BLaER1 treated with 17β-estradiol and CSF1 and Interleukin-3, amounts not matched to agents 10 nM and 100 nM (cell line): ENCODE results near the gene FAM53A.

Experiments used
- H3K27ac ChIP-seq, 11 experiments: shearing (Covaris generic); formaldehyde crosslinking; 2 replicates each; pipeline ENCODE4 v1.8.1; 2022
- H3K27me3 ChIP-seq, 11 experiments: shearing (Covaris generic); formaldehyde crosslinking; 2 replicates each; pipeline ENCODE4 v1.8.1; 2022
- H3K36me3 ChIP-seq, 11 experiments: shearing (Covaris generic); formaldehyde crosslinking; 2 replicates each; pipeline ENCODE4 v1.8.1; 2022
- H3K4me1 ChIP-seq, 10 experiments: shearing (Covaris generic); formaldehyde crosslinking; 2 replicates each; pipeline ENCODE4 v1.8.1; 2022
- H3K4me2 ChIP-seq, 11 experiments: shearing (Covaris generic); formaldehyde crosslinking; 2 replicates each; pipeline ENCODE4 v1.8.1; 2022
- H3K4me3 ChIP-seq, 10 experiments: shearing (Covaris generic); formaldehyde crosslinking; 2 replicates each; pipeline ENCODE4 v1.8.1; 2022
- H3K9ac ChIP-seq, 11 experiments: shearing (Covaris generic); formaldehyde crosslinking; 2 replicates each; pipeline ENCODE4 v1.8.1; 2022
- H3K9me3 ChIP-seq, 11 experiments: shearing (Covaris generic); formaldehyde crosslinking; replicated peaks in 1 of 11; 2 replicates each; pipeline ENCODE4 v1.8.1; 2022
- H4K20me1 ChIP-seq, 11 experiments: shearing (Covaris generic); formaldehyde crosslinking; 2 replicates each; pipeline ENCODE4 v1.8.1; 2022
- Cebpa-rat ChIP-seq, 11 experiments: shearing (Covaris generic); IDR thresholded peaks; 2 replicates each; pipeline ENCODE4 v1.8.1; 2022

The FAM53A gene

DNA sequence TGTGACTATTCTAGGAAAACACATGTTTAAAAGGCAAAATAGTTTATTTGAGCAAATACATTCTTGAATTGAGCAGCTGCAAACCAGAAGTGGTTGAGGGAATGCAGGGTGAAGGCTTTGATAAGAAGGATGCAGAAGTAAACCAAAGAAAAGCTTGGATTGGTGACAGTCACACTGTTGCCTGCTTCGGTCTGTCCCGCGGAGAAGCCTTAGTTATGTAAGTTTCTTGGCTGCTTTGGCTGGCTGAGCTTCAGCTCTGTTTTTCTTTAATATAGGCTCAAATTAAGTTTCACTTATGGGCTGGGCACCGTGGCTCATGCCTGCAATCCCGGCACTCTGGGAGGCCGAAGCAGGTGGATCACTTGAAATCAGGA lies 67.6 kb downstream of the FAM53A start:
- Histone ChIP-seq H3K27ac (0 out of 22 replicates have a peak overlapping the region, but pooled peaks of 1 of the 11 experiments have one; percentile 7), H3K9me3 (peaks cover 10 to 22% (median 17%) of the 10 kb centered on the region in 11 experiments), H3K4me1 (peaks cover 0 to 48% (median 30%) of the 10 kb centered on the region in 10 experiments; a peak in 18 of 20 replicates), H3K36me3 (peaks cover 0 to 13% (median 5%) of the 10 kb centered on the region in 11 experiments; a peak in 7 of 22 replicates), H4K20me1 (peaks cover 0 to 21% (median 0%) of the 10 kb centered on the region in 11 experiments; a peak in 4 of 22 replicates), H3K4me2 (peak overlapping the region in 9 of 11 experiments; percentile 50 to 86 (median 72); a peak in 18 of 22 replicates), H3K4me3 (no peak overlapping the region), H3K9ac (peak overlapping the region in 1 of 11 experiments; percentile 50; a peak in 1 of 22 replicates), H3K27me3 (no peaks in the 10 kb centered on the region)
- no peak for TF ChIP-seq Cebpa-rat (IDR thresholded peaks at IDR 0.05)

DNA sequence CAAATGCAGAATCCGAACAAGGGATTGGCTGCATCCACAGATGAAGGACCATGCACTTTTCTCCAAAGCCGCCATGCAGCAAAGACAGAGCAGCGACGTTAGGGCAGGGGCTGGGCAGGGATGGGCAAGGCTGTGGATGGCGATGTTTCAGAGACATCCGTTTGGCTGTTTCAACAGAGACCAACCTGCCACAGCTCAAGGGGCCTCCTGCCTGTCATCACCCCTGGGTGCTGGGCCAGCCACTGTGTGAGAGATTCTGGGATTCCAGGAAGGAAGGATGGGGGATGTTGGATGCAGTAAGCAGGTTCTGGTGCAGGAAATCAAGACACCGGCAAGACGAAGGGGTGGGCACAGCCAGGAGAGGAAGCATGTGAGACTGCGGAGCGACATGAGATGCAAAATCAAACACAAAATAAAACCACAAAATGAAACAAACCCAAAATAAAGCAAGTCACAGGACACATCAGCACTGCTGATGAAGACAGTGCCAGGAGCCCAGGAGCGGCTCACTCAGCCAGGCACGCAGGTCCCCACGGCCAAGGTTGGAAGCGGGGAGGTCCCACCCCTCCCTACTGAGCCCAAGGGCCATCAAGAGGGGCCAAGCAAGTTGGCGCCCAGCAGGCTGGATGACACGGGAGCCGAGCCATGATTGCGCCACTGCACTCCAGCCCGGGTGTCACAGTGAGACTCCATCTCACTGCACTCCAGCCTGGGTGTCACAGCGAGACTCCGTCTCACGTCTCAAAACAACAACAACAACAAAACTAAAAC lies 68.1 kb downstream of the FAM53A start:
- H3K36me3 ChIP-seq = peaks cover 0 to 13% (median 5%) of the 10 kb centered on the region in 11 experiments; a peak in 7 of 22 replicates
- H3K4me3 ChIP-seq = no peak overlapping the region
- no peak for TF ChIP-seq Cebpa-rat (IDR thresholded peaks at IDR 0.05)

DNA sequence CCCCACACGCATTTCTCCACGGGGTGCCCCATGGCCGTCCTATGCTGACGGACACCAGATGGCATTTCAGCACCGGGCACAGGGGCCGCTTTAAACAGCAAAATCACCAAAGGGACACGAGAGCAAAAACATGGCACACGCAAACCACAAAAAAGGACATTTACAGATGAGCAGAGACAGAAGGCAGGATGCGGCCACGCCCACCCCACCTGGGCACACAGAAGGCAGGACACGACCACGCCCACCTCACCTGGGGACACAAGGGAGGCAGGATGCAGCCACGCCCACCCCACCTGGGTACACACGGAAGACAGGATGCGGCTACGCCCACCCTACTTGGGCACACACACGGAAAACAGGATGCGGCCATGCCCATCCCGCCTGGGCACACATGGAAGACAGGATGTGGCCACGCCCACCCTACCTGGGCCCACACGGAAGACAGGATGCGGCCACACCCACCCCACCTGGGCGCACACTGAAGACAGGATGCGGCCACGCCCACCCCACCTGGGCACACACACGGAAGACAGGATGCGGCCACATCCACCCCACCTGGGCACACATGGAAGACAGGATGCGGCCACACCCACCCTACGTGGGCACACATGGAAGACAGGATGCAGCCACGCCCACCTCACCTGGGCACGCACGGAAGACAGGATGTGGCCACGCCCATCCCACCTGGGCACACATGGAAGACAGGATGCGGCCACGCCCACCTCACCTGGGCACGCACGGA lies 69.1 kb downstream of the FAM53A start:
- H4K20me1 ChIP-seq = peaks cover 0 to 21% (median 0%) of the 10 kb centered on the region in 11 experiments; a peak in 4 of 22 replicates
- peaks cover 0 to 43% (median 26%) of the 10 kb centered on the region in 10 experiments; a peak in 18 of 20 replicates for H3K4me1 ChIP-seq
- peaks cover 0 to 13% (median 5%) of the 10 kb centered on the region in 11 experiments; a peak in 7 of 22 replicates for H3K36me3 ChIP-seq
- H3K27me3 ChIP-seq = no peaks in the 10 kb centered on the region
- H3K27ac ChIP-seq = no peak overlapping the region
- H3K9me3 ChIP-seq = peaks cover 10 to 16% (median 11%) of the 10 kb centered on the region in 11 experiments
- H3K4me2 ChIP-seq = peak overlapping the region in 9 of 11 experiments; percentile 50 to 86 (median 72); a peak in 17 of 22 replicates
- H3K4me3 ChIP-seq = no peak overlapping the region
- H3K9ac ChIP-seq = no peak overlapping the region
- TF ChIP-seq Cebpa-rat (IDR thresholded peaks at IDR 0.05) = no peak

More for the DNA sequence above, 68.1 kb downstream of the FAM53A start:
- Histone ChIP-seq H3K27me3 (no peaks in the 10 kb centered on the region), H4K20me1 (peaks cover 0 to 21% (median 0%) of the 10 kb centered on the region in 11 experiments; a peak in 4 of 22 replicates), H3K4me2 (peak overlapping the region in 10 of 11 experiments; percentile 19 to 86 (median 70); a peak in 20 of 22 replicates), H3K4me1 (peaks cover 0 to 49% (median 30%) of the 10 kb centered on the region in 10 experiments; a peak in 18 of 20 replicates), H3K9ac (peak overlapping the region in 1 of 11 experiments; percentile 50; a peak in 2 of 22 replicates), H3K27ac (peak overlapping the region in 3 of 11 experiments; percentile 7 to 28 (median 18); a peak in 1 of 22 replicates), H3K9me3 (peaks cover 10 to 22% (median 16%) of the 10 kb centered on the region in 11 experiments)

DNA sequence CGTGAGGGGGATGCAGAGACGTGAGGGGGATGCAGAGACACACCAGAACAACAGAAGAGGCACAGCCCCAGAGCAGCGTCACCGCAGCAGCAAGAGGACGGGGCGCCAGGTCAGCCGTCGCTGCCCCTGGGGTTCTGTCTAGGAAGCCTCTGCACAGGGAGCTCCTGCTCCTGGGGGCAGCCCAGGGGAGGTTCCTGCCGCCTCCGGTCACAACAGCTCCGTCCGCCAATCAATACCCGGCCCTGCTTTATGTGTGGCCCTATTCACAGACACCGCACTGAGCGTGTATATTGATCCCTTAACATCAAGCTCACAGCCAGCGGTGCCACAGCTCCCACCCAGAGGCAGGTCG lies 69.6 kb downstream of the FAM53A start:
- Histone ChIP-seq H4K20me1 (peaks cover 0 to 21% (median 0%) of the 10 kb centered on the region in 11 experiments; a peak in 4 of 22 replicates), H3K9ac (no peak overlapping the region), H3K27me3 (no peaks in the 10 kb centered on the region), H3K4me3 (no peak overlapping the region), H3K4me1 (peaks cover 0 to 45% (median 26%) of the 10 kb centered on the region in 10 experiments; a peak in 18 of 20 replicates), H3K9me3 (peaks cover 10 to 16% (median 11%) of the 10 kb centered on the region in 11 experiments), H3K4me2 (peak overlapping the region in 5 of 11 experiments; percentile 14 to 86 (median 78); a peak in 6 of 22 replicates), H3K27ac (no peak overlapping the region), H3K36me3 (peaks cover 0 to 13% (median 5%) of the 10 kb centered on the region in 11 experiments; a peak in 7 of 22 replicates)
- TF ChIP-seq Cebpa-rat (IDR thresholded peaks at IDR 0.05) = no peak

DNA sequence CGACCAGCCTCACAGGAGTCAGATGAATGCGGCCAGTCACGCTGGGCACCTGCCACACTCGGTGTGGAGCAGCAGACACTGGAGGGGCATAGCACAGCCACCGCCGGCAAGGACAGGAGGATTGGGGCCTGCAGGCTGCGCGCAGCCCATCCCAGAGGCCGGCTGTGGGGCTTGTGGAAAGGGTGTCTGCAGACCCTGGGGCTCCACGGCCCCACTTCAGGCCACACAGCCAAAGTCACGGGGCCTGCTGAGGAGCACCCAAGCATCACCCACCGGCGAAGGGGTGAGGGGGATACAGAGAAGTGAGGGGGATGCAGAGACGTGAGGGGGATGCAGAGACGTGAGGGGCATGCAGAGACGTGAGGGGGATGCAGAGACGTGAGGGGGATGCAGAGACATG lies 70.1 kb downstream of the FAM53A start:
- Histone ChIP-seq H3K4me2 (peak overlapping the region in 1 of 11 experiments; percentile 78; a peak in 3 of 22 replicates), H3K4me3 (no peak overlapping the region), H3K9ac (no peak overlapping the region), H3K36me3 (peaks cover 0 to 13% (median 5%) of the 10 kb centered on the region in 11 experiments; a peak in 7 of 22 replicates), H3K9me3 (peaks cover 10 to 16% (median 11%) of the 10 kb centered on the region in 11 experiments), H3K27ac (no peak overlapping the region), H3K4me1 (peaks cover 0 to 49% (median 30%) of the 10 kb centered on the region in 10 experiments; a peak in 18 of 20 replicates), H4K20me1 (peaks cover 0 to 21% (median 0%) of the 10 kb centered on the region in 11 experiments; a peak in 4 of 22 replicates), H3K27me3 (no peaks in the 10 kb centered on the region)
- TF ChIP-seq Cebpa-rat (IDR thresholded peaks at IDR 0.05) = no peak

DNA sequence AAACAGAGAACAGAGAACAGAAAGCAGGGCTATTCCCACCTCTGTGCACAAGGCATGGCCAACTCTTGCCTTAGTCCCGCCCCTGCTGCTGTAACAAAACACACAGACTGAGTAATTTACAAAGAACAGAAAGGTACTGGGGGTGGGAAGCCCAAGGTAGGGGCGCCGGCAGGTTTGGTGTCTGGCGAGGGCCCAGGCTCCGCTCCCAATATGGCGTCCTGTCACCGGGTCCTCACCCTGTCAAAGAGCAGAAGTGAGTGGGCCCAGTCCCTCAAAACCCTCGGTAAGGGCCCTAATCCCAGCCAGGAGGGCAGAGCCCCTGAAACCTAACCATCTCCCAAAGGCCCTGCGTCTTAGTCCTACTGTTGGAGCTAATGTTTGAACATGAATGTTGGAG lies 71.0 kb downstream of the FAM53A start:
- Histone ChIP-seq H3K4me3 (no peak overlapping the region), H3K27ac (no peak overlapping the region), H3K4me2 (no peak overlapping the region), H3K36me3 (peaks cover 0 to 10% (median 5%) of the 10 kb centered on the region in 11 experiments; a peak in 7 of 22 replicates), H3K9me3 (peaks cover 6 to 13% (median 8%) of the 10 kb centered on the region in 11 experiments), H4K20me1 (peaks cover 0 to 21% (median 0%) of the 10 kb centered on the region in 11 experiments; a peak in 4 of 22 replicates), H3K27me3 (no peaks in the 10 kb centered on the region), H3K4me1 (peaks cover 0 to 59% (median 39%) of the 10 kb centered on the region in 10 experiments; a peak in 18 of 20 replicates), H3K9ac (no peak overlapping the region)
- TF ChIP-seq Cebpa-rat (IDR thresholded peaks at IDR 0.05) = no peak

DNA sequence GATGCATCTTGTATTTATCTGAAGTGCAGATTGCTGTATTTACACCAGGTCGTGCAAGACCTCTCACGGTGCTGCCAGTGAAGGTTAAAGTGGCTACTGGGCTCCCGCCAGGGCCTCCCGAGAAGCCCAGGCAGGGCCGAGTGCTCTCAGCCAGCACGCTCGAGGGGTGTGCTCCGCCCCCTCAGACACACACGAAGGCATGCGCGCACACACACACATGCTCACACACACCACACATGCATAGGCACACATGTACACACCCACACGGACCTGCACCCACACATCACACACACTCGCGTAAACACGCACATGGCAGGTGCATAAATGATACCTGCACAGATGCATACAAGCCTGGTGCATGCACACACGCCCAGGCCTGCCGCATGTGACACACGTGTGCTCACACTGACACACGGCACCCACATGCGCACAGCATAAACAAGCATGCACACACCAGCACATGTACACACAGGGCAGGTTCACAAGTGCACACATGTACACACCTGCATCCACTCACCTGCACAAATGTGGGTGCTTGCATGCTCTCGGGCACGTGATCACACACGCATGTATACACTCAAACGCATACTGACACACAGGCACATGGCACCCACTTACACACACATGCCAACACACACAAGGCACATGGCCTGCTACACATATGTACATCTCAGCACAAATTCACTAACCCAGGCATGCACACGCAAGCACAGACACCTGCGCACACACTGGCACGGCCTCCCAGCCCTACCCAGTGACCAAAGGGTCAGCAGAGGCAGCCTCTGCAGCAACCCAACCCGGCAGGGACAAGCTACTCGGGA lies 71.6 kb downstream of the FAM53A start:
- Histone ChIP-seq H4K20me1 (peaks cover 0 to 21% (median 0%) of the 10 kb centered on the region in 11 experiments; a peak in 4 of 22 replicates), H3K9me3 (peaks cover 0 to 7% (median 2%) of the 10 kb centered on the region in 11 experiments; a peak in 17 of 22 replicates), H3K4me1 (peaks cover 0 to 65% (median 42%) of the 10 kb centered on the region in 10 experiments; a peak in 18 of 20 replicates), H3K4me2 (no peak overlapping the region), H3K36me3 (peaks cover 0 to 4% (median 0%) of the 10 kb centered on the region in 11 experiments; a peak in 3 of 22 replicates), H3K27ac (no peak overlapping the region), H3K4me3 (no peak overlapping the region), H3K27me3 (no peaks in the 10 kb centered on the region), H3K9ac (no peak overlapping the region)
- TF ChIP-seq Cebpa-rat (IDR thresholded peaks at IDR 0.05) = no peak

DNA sequence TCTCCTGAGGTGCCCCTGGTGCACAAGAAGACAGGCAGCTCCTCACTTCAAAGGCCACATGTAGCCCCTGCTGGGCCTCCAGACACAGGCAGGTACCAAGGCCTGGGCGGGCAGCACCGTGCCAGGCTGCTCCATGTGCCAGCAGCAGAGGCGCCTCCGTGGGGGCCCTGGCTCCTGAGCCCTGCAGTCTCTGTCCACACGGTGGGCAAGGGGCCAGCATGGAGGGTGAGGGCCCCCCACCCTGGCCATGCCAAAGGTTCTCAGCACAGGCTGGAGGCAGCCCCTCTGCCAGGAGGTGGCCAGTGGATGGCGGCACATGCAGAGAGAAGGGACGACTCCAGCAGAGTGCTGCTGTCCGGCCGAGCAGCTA lies 72.6 kb downstream of the FAM53A start:
- Histone ChIP-seq H3K4me1 (peaks cover 0 to 65% (median 39%) of the 10 kb centered on the region in 10 experiments; a peak in 18 of 20 replicates), H4K20me1 (peaks cover 0 to 21% (median 0%) of the 10 kb centered on the region in 11 experiments; a peak in 4 of 22 replicates), H3K9ac (no peak overlapping the region), H3K36me3 (no peaks in the 10 kb centered on the region), H3K27ac (no peak overlapping the region; a peak in 1 of 22 replicates), H3K4me3 (no peak overlapping the region), H3K27me3 (no peaks in the 10 kb centered on the region), H3K4me2 (no peak overlapping the region), H3K9me3 (no peaks in the 10 kb centered on the region)
- no peak for TF ChIP-seq Cebpa-rat (IDR thresholded peaks at IDR 0.05)
